ENCODE measurements around the gene RABGAP1L. TPM values are rescaled to one million over a fixed set of nuclear protein-coding genes. Genes with fewer than 3 reads are reported as not detected.

The RABGAP1L gene
- total and polyA plus RNA-seq, 11 donors = 18.6 to 195 (median 98.4) TPM

GRCh38 chr1:174991473-174991872 lies 832.2 kb downstream of the RABGAP1L start:
- 95 to 98% (median 98%) methylated on average over 1 of the region's 1 CpG for WGBS, 4 donors
- peaks cover 0 to 24% (median 3%) of the 10 kb centered on the region in 12 donors for H3K4me1 ChIP-seq
- no peaks in the 10 kb centered on the region for H3K27me3 ChIP-seq
- H3K36me3 ChIP-seq = peaks cover 0 to 24% (median 0%) of the 10 kb centered on the region in 9 donors
- ATAC-seq = no peak
- DNase-seq = no peak
- H3K27ac ChIP-seq = peak overlapping the region in 1 of 12 donors; percentile 89
- intact Hi-C loops (cut with DNase I) = loop anchor here in 3 of 10 donors (5.0 to 10.0 kb wide), 3 partner anchors 224 to 737 kb away; no protein-coding TSS in a partner anchor
- TF ChIP-seq POLR2A (IDR thresholded peaks at IDR 0.05) (no peak), CTCF (IDR thresholded peaks at IDR 0.05) (no peak)
- no peaks in the 10 kb centered on the region for H3K9me3 ChIP-seq
- no peak overlapping the region for H3K4me3 ChIP-seq

GRCh38 chr1:174995121-174995520 lies 835.8 kb downstream of the RABGAP1L start:
- ATAC-seq = no peak
- DNase-seq = no peak
- intact Hi-C loops (cut with DNase I) = loop anchor here in 5 of 10 donors (5.0 to 10.0 kb wide), 3 partner anchors 223 to 740 kb away; no protein-coding TSS in a partner anchor
- peaks cover 0 to 18% (median 0%) of the 10 kb centered on the region in 9 donors for H3K36me3 ChIP-seq
- TF ChIP-seq CTCF (IDR thresholded peaks at IDR 0.05) = no peak
- no peak for TF ChIP-seq POLR2A (IDR thresholded peaks at IDR 0.05)
- peaks cover 0 to 21% (median 4%) of the 10 kb centered on the region in 12 donors for H3K4me1 ChIP-seq
- WGBS, 4 donors = 90 to 94% (median 91%) methylated on average over 3 of the region's 3 CpGs
- no peak overlapping the region for H3K27ac ChIP-seq
- no peaks in the 10 kb centered on the region for H3K9me3 ChIP-seq
- no peaks in the 10 kb centered on the region for H3K27me3 ChIP-seq
- no peak overlapping the region for H3K4me3 ChIP-seq

DNA sequence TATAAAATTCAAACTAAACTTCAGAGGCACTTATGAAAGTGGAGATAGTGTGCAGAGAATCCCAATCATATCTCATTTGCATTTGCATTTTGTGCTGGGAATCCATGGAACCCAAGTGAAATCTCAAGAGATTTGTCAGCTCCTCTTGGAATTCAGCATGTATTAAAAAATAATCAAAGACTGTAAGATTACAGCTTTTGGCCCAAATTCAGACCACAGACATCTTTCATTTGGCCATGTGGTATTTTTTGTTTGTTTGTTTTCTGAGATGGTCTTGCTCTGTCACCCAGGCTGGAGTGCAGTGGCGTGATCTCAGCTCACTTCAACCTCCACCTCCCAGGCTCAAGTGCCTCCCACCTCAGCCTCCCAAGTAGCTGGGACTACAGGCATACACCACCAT lies 836.6 kb downstream of the RABGAP1L start:
- WGBS, 4 donors = 87 to 100% (median 95%) methylated on average over 1 of the region's 1 CpG
- H3K9me3 ChIP-seq = no peaks in the 10 kb centered on the region
- intact Hi-C loops (cut with DNase I) = loop anchor here in 5 of 10 donors (5.0 to 10.0 kb wide), 3 partner anchors 224 to 741 kb away; no protein-coding TSS in a partner anchor
- ATAC-seq (no peak), DNase-seq (no peak)
- peaks cover 0 to 16% (median 0%) of the 10 kb centered on the region in 9 donors for H3K36me3 ChIP-seq
- peaks cover 0 to 17% (median 7%) of the 10 kb centered on the region in 12 donors for H3K4me1 ChIP-seq
- no peak overlapping the region for H3K4me3 ChIP-seq
- H3K27me3 ChIP-seq = no peaks in the 10 kb centered on the region
- H3K27ac ChIP-seq = no peak overlapping the region
- TF ChIP-seq CTCF (IDR thresholded peaks at IDR 0.05) = no peak
- TF ChIP-seq POLR2A (IDR thresholded peaks at IDR 0.05) = no peak

DNA sequence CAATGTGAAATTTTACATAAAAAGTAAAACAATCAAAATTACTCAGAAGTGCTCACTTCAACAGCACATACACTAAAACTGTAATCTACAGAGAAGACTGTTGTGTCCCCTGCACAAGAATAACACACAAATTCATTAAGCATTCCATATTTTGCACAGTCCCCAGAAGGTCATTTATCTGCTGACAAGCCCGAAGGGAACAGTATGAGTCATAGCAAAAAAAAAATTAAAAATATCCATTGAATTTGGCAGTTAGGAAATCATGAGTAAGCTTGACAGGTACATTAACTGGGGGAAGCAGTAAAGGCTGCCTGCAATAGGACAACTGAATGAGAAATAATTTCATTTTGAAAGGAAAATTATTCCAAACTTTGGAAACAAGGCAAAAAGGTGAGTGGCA lies 837.2 kb downstream of the RABGAP1L start:
- intact Hi-C loops (cut with DNase I) = loop anchor here in 5 of 10 donors (5.0 to 10.0 kb wide), 3 partner anchors 224 to 742 kb away; no protein-coding TSS in a partner anchor
- H3K4me1 ChIP-seq = peaks cover 0 to 22% (median 11%) of the 10 kb centered on the region in 12 donors
- ATAC-seq = no peak

More for the DNA sequence above, 837.2 kb downstream of the RABGAP1L start:
- no peaks in the 10 kb centered on the region for H3K27me3 ChIP-seq
- no peak overlapping the region for H3K27ac ChIP-seq
- no peaks in the 10 kb centered on the region for H3K9me3 ChIP-seq
- peaks cover 0 to 14% (median 0%) of the 10 kb centered on the region in 9 donors for H3K36me3 ChIP-seq
- no peak for TF ChIP-seq POLR2A (IDR thresholded peaks at IDR 0.05)
- TF ChIP-seq CTCF (IDR thresholded peaks at IDR 0.05) = no peak
- DNase-seq = no peak
- H3K4me3 ChIP-seq = no peak overlapping the region
- WGBS, 4 donors = 11 to 49% (median 17%) methylated on average over 1 of the region's 1 CpG
